ENCODE results near the gene IL34.
A peak's percentile ranks its signal among the peaks of the same experiment; 100 is the strongest.

Gene IL34

DNA sequence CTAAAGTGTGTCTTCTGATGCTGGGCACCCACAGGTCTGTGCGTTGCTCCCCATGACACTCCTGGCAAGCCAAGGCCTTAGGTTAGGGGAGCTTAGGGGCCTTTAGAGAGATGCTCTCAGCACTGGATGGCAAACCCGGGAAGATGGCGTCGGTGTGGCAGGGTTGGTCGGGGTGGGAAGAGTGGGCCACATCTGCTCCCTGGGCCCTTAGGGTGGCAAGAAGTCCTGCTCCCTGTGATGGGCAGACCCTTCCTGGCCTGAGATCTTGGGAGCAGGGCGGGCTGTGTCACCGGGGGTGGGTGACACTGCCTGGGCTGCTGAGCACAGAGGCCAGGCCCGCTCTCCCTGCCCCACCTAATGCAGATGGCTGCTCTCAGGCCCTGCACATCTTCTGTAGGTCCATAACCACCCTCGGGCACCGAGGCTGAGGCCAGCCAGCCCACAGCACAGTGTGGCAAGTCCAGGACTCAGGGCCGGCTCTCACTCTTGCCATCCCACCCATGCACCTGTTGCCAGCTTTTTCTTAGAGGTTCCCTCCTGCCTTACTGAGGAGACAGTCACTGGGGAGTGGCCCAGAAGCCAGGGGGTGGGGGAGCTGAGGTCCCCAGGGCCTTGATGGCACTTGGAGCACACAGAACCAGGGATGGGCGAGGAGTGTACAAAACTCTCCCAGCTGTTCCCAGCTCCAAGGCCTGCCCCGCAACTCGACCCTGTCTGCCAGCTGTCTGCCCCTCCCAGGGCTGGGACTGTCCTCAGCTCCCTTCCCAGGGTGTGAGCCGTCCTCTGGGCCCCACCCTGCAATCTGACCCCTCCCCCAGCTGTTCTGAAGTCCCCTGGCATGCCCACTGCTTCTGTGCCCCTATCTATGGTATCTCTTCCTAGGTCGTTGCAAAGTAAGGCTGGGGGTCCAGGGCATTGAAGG lies 43.9 kb downstream of the IL34 start:
- DNase-seq: no peak

GRCh38 chr16:70691223-70692129 lies 45.1 kb downstream of the IL34 start:
- DNase-seq: no peak

- no peak for DNase-seq
These were observed 45.9 kb downstream of the IL34 start for GRCh38 chr16:70692130-70692872.

DNA sequence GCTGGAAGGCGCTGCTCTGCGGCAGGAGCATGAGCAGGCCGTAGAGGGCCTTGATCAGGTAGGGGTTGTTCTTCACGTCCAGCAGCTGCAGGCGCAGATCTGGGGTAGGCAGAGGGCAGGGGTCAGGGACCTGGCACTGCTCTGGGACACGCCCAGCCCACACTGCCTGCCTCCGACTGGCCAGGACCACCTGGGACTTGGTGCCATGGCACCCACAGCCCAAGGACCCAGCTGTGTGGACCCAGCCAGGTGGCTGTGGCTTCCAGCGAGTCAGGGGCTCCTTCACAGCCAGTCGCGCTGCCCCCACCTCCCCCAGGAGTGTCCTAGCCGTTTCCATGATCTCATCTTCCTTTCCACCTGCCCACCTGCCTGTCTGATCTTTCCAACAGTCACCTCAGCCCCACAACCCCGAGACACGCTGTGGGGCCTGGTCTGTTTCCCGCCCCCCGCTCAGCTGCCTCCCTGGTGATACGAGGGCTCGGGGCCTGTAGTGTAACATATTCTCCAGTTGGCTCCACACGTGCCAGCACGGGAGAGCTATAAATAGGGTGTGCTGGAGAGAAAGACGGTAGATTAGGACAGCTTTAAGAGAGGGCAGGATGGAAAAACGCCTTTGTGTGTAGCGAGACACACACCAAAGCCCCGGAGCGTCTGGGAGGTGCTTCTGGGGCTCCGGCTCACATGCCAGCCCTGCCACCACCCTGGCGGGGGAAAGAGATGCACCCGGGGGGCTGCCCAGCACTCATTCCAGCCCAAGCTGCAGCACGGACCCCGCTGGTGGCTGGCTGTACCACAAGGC lies 46.7 kb downstream of the IL34 start:
- DNase-seq: no peak

DNA sequence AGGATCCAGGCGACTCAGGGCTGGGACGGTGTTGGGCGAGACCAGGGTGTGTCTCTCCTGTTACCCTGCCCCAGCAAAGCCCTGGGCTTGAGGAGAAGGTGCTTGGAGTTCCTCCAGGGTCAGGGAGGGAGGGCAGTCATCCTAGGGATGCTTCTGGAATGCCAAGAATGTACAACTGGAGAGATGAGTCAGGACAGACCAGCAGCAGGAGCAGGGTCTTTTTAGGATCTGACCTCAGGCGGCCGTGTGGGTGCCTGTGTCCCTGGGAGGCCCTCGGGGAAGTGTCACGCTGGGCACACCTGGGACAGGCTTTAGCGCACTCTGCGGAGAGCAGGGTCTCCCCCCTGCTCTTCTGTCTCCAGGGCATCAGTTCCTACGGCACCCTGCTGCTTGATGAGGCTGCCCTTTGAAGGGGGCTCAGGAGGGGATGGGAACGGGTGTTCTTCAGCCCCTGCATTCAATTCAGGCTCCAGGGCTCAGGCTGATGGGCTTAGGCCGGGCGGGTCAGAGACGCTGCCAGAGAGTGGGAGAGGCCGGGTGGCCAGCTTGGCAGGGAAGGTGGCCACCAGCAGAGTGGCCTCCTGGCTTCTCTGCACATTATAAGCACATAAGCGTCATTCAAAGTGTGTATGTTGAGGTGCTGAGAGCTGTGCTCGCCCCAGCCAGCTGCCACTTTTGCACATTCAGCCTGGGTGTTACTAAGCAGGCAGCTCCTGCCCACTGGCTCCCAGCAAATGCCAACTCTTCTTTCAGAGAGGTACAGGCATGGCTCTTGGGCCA lies 47.9 kb downstream of the IL34 start:
- no peak for DNase-seq

GRCh38 chr16:70694868-70695218 lies 48.5 kb downstream of the IL34 start:
- no peak for DNase-seq

DNA sequence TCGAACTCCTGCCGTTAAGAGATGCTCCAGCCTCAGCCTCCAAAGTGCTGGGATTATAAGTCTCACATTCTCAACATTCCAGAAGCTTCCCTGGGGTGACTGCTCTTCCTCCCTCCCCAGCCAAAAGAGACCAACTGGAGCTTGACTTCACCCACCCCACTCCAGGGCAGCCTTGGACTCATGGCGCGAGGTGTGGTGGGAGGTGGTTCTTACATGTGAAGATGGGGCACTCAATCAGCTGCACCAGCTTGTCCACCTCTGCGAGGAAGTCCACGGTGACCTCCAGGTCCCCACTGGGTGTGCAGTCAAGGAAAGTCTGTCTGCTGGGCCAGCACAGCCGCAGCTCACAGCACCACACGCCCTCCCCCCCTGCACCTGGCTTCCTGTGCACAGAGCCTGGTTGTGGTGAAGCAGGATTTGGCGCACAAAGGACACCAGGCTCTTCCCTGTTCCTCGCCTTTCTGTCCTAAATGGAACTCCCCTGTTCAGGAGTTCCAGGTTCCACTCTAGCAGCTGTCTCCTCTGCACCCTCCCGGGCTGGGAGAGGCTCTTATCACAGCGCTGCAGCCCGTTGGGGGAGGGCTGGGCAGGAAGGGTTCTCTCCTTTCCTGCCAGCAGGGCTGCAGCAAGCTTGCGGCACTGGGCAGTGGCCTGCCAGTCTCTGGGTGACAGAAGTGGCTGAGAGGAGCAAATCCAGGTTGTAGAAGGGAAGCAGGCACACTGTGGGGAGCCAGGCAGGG lies 49.1 kb downstream of the IL34 start:
- peak; percentile 43 for DNase-seq

DNA sequence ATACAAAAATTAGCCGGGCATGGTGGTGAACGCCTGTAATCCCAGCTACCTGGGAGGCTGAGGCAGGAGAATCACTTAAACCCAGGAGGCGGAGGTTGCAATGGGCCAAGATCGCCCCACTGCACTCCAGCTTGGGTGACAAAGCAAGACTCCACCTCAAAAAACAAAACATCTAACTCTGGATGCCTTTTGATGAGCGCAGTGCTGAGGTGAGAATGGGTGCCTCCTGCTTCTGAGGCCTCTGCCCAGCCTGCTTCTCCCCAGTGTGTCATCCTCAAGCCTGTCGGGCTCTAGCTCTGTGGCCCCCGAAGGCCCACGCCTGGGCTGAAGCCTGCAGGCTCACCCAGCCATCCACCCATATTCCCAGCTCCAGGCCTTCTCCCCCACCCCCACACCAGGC lies 50.0 kb downstream of the IL34 start:
- DNase-seq: no peak

DNA sequence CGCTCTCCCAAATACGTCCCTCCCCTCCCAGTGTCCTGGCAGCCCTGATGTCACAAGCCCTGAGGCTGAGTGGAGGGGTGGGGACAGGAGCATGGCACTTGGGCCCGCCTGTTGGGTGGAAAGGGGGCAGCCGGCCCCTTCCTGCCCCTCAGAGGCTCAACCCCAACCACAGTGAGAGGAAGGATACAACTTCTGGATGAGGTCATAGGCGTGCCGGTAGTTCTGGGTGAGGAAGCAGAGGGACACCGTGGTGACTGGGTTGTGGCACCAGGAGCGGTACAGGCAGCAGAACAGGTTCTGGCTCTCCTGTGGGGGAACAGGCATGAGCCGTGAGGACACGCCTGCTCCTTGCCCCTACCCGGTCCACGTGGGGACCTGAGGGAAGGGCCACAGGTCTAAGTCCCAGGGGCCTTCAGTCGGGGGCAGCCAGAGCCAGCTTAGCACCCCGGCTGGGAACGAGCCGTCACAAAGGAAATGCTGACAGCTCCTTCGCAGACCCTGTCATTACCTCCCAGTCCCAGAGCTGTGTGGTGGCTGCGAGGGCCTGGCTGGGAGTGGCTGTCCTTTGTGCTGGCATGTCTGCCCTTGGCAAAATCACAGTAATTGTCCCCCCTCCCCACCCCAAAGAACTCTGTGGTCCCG lies 50.7 kb downstream of the IL34 start:
- DNase-seq: peak; percentile 57

DNA sequence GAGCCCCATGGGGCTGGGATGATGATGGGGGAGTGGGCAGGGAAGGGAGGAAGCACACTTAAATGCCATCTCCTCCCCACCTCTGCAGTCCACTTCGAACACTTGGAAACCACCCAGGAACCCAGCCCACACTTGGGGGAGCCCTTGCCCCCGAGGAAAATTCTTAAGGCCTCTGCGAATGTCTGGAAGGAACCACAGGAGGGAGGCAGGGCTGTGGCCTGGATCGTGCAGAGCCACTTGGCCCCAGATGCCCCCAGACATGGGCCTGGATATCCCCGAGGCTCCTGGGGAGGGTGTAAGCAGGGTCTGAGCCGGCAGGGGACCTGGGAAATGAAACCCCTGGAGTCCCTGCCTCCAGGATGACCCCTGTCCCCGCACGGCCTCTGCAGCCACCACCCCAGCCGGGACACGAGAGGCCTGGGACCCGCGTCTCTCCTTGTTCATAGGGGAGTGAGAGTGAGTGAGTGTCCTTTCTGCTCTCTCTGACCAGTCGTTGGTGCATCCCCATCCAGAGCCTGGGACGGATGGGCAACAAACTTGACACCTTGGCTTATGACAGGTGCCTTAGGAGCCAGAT lies 51.3 kb downstream of the IL34 start:
- DNase-seq: no peak

DNA sequence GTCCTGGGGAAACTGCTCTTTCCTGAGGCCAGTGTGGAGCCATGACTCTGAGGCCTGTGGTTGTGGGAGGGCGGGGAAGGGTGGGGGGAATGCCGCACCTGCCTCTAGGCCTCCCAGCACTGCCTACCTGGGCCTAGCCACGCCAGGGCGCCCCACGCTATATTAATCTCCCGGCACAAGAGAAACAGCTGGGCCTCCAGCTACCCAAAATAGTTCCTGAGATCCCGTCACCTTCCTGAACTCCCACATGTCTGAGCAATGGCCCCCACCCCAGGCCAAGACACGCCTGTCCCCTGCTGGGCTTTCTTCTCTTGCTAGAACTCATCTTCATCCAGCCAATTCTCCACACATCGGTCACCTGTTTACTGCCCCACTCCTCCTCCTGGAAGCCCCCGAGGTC lies 52.5 kb downstream of the IL34 start:
- no peak for DNase-seq

DNA sequence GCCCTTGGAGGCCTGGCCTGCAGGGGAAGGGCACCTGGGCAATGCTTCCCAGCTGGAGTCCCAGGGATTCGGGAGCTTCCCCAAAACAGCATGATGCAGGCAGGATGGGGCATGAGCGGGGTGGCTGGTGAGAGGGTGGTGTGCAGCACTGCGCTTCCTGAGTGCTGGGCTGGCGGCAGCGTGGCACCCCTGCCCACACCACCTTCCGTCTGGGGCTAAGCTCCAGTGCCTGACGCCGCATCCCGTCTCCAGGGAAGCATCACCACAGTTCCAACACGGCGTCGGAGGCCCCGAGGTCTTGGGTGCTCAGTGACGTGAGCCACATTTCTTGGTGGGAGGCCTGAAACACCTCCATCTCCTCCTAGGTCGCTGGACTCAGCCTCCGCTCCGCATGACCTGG lies 53.3 kb downstream of the IL34 start:
- DNase-seq: no peak

GRCh38 chr16:70700101-70701020 lies 54.0 kb downstream of the IL34 start:
- peak; percentile 21 for DNase-seq

- DNase-seq: no peak
These were observed 54.7 kb downstream of the IL34 start for GRCh38 chr16:70701036-70701435.

DNA sequence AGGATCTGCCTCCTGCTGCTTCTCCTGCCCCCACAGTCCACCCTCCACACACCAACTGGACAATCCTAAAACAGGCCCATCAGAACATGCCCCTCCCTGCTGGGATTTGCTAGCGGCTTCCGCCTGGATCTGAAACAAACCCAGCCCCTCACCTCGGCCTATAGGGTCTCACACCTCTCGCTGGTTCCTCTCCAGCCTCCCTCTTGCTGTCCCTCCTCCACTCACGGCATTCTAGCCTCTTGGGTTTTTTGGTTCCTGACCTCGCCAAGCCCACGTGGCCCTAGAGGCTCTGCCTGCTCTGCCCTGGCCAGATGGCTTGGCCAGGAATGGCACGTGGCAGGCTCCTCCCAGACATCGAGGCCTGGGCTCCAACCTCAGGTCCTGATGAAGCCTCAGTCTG lies 55.2 kb downstream of the IL34 start:
- no peak for DNase-seq

DNA sequence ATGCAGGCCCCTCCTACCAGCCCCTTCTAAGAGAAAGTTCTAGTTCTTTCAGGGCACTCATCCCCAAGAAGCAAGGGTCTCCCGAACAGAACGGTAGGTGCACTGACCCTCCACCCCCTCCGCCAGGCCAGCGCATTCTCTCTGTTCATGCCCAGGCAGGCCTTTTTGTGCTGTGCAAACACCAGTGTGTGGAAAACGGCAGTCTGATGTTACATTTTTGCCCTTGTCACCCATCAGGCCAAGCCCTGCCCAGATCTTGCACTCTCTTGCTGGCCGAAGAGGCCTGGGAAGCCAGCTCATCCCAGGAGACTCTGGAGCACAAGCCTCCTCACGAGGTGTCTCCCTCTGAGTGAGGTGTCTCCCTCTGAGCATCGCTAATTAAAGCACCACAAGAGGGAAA lies 55.6 kb downstream of the IL34 start:
- no peak for DNase-seq

- no peak for DNase-seq
These were observed 56.3 kb downstream of the IL34 start for GRCh38 chr16:70702624-70703023.

- DNase-seq: no peak
These were observed 56.9 kb downstream of the IL34 start for GRCh38 chr16:70703041-70703834.

Measured in GDM1 (cell line).